Umbilical cord (tissue), 2 donors: ENCODE measurements around the gene KLHL13. TPM values are rescaled to one million over a fixed set of nuclear protein-coding genes. Genes with fewer than 3 reads are reported as not detected.

Experiments used
- DNase-seq: peaks from one replicate; pipeline ENCODE4 v3.0.0-alpha.2; 2015; ENCODE audit warnings: low spot score
- total RNA-seq: library from RNA; depleted of rRNA; stranded (reverse); fragments of >200 nt; gene quantifications from one replicate; pipeline ENCODE4 v1.2.3, GENCODE V29; 2014; ENCODE audit warnings: low replicate concordance; ENCODE audit not compliant: insufficient read depth

The KLHL13 gene
- total RNA-seq, 1 donor from 2014 or later, result 40.2 TPM

- DNase-seq, result no peak
These were observed 244.8 kb downstream of the KLHL13 start for GRCh38 chrX:117871796-117872195.

- DNase-seq, result no peak
These were observed 256.1 kb downstream of the KLHL13 start for GRCh38 chrX:117860517-117860916.

- DNase-seq, result no peak
These were observed 261.8 kb downstream of the KLHL13 start for GRCh38 chrX:117854806-117855205.

- DNase-seq, result no peak
These were observed 265.6 kb downstream of the KLHL13 start for GRCh38 chrX:117851025-117851424.

Other genes with a start within 250 kb of the KLHL13 start
- gene WDR44, start 229.3 kb upstream of the KLHL13 start, total RNA-seq, result 11.3 TPM